AG08395 (cell line): ENCODE data around the gene OR51E2.
A peak's percentile ranks its signal among the peaks of the same experiment; 100 is the strongest.

Experiments
- DNase-seq: peaks from one replicate; pipeline ENCODE4 v3.0.0; 2012; ENCODE audit warnings: mixed read lengths, low spot score

OR51E2 gene

DNA sequence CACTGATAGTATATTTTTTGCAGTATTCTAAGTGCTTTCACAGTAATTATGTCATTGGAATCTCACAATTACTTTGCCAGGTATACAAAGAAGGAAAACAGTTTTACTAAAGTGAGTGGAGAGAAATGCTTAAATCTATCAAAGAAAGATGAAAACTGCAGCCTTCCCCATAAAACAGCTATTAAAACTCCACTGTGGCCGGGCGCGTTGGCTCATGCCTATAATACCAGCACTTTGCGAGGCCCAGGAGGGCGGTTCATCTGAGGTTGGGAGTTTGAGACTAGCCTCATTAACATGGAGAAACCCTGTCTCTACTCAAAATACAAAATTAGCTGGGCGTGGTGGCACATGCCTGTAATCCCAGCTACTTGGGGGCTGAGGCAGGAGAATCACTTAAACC is 34.8 kb downstream of the OR51E2 start:
- DNase-seq: no peak

DNA sequence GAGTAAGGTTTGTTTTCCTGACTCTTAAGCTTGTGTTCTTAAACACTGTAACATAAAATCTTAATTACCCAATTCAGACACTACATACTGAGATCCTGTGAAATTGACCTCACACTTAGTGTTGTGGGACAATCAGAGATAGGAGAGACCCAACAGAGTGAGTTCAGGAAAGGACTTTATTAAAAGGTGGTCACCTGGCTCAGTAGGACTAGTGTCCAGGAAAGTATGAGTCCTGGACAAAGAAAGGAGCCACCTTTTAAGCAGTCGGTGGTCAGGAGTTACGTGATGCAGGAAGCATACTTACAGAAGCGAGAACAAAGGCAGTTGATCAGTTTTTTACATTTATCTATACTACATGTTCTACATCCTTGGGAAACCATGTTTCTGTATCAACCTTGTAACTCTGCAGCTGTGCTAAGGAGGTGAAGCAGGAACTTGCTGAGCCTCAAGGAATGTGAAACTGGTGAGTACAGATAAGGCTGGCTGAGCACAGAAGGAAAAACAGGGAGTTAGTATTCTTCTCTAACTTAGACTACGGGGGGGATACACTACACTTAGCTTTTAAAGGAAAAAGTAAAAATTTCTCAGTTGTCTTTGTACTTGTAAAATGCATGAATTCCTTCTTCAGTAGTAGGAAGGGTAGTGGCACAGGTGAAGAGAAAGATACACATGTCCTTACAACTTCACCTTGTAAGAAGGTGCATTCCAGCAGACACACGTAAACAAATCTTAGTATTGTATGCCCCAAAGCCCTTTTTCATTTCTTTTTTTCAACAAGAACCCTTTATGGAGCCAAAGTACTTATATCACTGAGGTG is 38.8 kb downstream of the OR51E2 start:
- DNase-seq: no peak

DNA sequence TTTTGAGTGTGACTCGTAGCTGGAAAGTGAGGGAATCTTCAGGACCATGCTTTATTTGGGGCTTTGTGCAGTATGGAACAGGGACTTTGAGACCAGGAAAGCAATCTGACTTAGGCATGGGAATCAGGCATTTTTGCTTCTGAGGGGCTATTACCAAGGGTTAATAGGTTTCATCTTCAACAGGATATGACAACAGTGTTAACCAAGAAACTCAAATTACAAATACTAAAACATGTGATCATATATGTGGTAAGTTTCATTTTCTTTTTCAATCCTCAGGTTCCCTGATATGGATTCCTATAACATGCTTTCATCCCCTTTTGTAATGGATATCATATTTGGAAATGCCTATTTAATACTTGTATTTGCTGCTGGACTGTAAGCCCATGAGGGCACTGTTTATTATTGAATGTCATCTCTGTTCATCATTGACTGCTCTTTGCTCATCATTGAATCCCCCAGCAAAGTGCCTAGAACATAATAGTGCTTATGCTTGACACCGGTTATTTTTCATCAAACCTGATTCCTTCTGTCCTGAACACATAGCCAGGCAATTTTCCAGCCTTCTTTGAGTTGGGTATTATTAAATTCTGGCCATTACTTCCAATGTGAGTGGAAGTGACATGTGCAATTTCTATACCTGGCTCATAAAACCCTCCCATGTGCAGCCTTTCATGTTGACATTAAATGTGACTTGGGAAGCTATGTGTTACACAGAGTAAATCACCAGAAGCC is 42.9 kb downstream of the OR51E2 start:
- DNase-seq: no peak

DNA sequence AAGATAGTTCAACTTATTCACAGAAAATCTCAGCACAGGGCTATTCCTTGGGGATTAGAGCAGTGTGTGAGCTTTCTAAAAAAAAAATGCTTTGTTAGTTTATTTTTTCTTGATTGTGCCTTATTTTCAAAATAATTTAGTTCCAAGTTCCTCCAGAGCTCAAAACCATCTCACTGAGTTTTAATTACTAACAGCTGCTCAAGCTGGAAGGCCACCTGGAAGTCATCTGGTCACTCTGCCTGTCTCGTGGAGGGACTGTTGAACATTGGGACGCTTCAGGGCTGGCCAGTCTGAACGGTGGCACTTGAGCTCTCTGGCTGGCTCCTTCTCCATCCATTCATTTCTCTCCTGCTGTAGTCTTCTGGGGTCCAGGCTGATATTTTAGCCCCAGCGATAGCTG is 49.9 kb downstream of the OR51E2 start:
- DNase-seq: no peak

DNA sequence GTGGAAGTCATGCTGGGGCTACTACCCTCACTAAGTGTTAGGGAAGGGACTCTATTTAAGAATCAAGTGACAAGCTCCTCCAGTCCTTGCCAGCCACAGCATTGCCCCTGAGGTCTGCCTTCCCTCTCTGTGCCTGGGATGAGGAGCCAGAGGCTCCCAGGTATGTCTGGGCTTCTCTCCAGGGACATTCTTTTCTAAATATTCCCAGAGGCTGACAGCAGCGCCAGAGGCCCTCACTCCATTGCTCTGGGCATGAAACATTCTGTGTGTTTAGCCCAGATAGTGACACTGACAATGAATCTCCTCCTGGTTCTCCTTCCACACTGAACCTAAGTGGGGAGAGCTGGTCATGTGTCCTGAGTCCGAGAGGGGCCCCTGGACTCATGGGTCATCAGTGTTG is 51.7 kb downstream of the OR51E2 start:
- DNase-seq: no peak

DNA sequence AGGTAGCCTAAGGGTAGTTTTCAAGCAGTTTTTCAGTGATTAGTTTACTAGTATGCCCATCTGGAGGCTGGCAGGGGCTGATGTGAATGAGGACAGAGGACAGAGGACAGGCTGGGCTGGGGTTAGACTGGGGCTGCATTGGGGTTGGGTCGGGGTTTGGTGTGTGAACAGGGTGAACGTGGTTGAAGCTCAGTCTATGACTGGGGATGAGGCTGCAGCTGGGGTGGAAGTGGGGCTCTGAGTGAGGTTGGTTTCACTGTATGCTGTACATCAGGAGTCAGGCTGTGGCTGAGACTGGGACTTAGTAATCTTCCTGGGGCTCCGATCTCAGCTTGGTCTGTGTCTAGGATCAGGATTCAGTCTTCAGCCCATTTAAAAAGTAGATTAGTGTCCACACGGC is 53.4 kb downstream of the OR51E2 start:
- no peak for DNase-seq

DNA sequence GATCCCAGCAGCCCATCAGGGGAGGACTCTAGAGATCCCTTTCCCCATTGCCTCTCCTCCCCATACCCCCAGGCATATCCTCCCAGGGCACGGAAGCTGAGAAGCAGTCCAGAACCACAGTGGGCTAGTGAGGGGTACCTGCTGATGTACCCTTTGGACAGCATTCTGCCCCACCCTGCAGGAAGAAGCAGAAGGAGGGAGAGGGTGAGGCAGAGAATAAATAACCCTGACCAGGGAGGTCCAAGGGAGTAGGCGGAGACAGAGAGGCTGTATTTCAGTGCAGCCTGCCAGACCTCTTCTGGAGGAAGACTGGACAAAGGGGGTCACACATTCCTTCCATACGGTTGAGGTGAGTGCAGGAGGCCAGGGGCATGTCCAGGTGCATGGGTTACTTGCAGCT is 54.0 kb downstream of the OR51E2 start, which contains the start of gene OR51E1:
Gene OR51E1, plus strand, starts transcription at position 301 of the 400 bp plus-strand sequence. CDS start 8,545 bp downstream, outside the sequence.
- DNase-seq: no peak

DNA sequence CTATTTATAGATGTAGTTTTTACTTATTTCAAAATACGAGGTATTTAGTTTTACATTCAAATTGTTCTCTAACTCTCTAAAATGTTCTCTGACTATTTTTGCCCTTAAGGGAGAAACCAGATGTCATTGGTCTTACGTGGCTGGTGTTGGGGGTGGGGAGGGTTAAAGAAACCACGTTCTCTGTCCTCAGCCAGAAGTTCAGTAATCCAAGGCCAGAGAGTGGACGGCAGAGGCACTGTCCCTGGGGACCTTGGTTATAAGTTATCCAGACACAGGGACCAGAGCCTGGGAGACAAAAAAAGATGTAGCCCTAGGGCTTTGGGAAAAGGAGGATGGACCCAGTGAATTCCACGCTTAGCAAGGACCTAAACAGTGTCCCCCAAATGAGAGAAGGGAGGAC is 54.6 kb downstream of the OR51E2 start:
- no peak for DNase-seq

DNA sequence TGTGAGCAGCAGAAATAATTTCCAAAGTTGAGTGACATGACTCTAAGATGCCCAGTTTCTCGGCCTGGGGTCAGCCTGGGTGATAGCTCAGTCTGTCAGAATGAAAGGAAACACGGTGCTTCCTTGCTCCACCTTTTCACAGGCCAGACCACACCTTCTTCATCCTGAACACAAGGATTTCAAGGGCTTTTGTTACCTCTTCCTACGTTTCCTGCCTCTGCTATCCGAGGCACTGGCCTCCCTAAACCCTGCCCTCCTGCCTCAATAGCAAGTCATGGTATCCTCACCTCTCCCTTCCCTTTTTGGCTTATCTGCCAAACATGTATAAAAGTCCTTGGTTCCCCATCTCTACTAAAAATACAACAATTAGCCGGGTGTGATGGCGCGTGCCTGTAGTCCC is 55.6 kb downstream of the OR51E2 start:
- no peak for DNase-seq

DNA sequence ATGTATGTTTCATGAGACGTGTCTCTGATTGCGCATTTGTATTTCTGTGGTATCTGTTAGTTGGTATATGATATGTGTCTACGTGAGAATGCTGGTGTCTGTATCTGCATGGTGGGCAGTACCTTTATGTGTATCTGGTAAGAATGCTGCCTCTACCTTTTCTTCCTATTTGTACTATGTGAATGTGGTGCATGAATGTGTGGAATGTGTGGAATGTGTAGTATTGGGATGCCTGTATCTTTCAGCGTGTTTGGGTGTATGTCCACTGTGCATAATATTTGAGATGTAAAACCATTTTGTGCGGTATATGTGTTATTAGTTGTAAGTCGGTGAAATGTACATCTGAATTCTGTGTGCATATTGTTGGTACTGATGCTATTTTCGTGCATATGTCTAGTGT is 56.2 kb downstream of the OR51E2 start:
- DNase-seq: no peak

DNA sequence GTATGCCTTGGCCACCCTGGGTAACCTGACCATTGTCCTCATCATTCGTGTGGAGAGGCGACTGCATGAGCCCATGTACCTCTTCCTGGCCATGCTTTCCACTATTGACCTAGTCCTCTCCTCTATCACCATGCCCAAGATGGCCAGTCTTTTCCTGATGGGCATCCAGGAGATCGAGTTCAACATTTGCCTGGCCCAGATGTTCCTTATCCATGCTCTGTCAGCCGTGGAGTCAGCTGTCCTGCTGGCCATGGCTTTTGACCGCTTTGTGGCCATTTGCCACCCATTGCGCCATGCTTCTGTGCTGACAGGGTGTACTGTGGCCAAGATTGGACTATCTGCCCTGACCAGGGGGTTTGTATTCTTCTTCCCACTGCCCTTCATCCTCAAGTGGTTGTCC is 57.7 kb downstream of the OR51E2 start:
- no peak for DNase-seq

DNA sequence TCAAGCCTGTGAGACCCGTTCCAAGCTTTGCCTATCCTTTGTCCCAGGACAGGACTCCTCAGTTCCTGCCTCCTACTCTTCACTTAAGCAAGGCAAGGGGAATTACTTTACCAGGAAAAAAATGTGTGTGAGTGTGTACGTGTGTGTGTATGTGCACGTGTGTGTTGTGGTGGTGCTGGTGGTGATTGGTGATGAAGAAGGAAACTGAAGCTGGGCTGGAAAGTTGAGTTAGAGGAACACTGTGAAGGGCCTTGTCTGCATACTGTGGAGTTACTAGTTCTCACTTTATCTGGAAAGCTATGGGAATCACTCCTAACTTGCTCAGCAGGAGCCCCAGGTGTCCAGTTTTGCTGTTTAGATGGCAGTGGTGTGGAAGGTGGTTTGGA is 60.0 kb downstream of the OR51E2 start:
- DNase-seq: no peak

DNA sequence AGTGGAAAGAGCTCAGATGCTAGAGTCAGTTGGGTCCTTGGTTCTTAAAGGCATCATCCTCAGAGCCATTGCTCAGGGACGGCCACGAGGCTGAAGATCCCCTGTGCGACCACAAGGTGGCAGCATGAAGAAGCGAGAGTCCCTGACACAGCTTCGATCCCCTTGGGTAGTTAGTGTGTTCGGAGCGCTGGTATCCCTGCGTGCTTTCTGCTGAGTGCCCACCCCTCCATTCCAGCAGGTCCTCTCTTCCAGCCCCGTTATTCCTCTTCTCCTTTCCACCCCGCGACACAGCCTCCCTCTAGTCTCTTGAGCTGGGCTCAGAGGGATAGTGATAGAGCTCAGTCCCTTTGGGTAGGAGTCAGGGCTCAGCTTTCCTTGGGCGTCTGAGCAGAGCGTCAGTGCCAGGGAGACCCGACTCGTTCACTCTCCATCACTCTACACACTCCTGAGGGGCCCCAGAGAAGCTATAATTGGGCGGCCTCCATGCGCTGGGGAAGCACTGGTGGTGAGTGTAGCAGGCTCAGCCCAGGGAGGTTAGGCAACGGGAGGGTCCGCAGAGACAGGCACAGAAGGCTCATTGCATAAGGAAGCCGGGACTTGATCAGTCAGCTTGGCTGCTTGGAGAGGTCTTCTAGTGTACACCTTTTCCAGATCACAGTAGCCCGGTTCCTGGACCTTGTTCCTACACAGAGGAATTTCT is 60.5 kb downstream of the OR51E2 start, which contains the start of gene OR51D1:
Gene OR51D1, plus strand, starts transcription at position 516 of the 700 bp plus-strand sequence. CDS start 2,314 bp downstream, outside the sequence.
- DNase-seq: peak; percentile 85

DNA sequence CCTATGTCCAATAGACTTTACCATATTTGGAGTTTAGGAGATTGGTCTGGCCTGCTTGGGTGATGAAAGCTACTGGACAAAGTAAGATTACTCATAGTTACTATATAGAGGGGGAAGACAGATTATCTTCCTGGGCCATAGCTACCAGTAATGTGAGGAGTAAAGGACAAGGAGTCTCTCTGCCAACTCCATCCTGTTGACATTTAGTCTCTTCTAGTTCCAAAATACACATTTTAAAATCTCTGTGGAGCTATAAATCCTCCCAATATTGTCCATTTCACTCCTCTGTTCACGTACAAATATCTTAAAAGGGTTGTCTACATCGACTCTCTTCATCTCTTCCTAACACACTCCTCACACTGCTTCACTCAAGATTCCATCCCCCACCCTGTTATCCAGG is 61.5 kb downstream of the OR51E2 start:
- DNase-seq: no peak
